Measurements from ENCODE around the gene POFUT2. TPM values are rescaled to one million over a fixed set of nuclear protein-coding genes. Genes with fewer than 3 reads are reported as not detected.

Gene POFUT2
- total RNA-seq, 1 donor from 2014 or later: 17.7 TPM

GRCh38 chr21:45265721-45266517 lies 21.8 kb downstream of the POFUT2 start:
- intact Hi-C loops (cut with micrococcal nuclease): no loop called here

- intact Hi-C loops (cut with micrococcal nuclease): no loop called here
Measured at GRCh38 chr21:45264912-45265515, 22.7 kb downstream of the POFUT2 start.

- intact Hi-C loops (cut with micrococcal nuclease): no loop called here
Measured at GRCh38 chr21:45264146-45264911, 23.4 kb downstream of the POFUT2 start.

GRCh38 chr21:45263534-45263933 lies 24.2 kb downstream of the POFUT2 start:
- intact Hi-C loops (cut with micrococcal nuclease): no loop called here

- intact Hi-C loops (cut with micrococcal nuclease): no loop called here
Measured at GRCh38 chr21:45262616-45263015, 25.1 kb downstream of the POFUT2 start.

GRCh38 chr21:45262041-45262581 lies 25.6 kb downstream of the POFUT2 start:
- intact Hi-C loops (cut with micrococcal nuclease): no loop called here

GRCh38 chr21:45261093-45261492 lies 26.6 kb downstream of the POFUT2 start:
- intact Hi-C loops (cut with micrococcal nuclease): no loop called here

GRCh38 chr21:45260191-45260825 lies 27.4 kb downstream of the POFUT2 start:
- intact Hi-C loops (cut with micrococcal nuclease): no loop called here

GRCh38 chr21:45259206-45259840 lies 28.4 kb downstream of the POFUT2 start:
- intact Hi-C loops (cut with micrococcal nuclease): no loop called here

GRCh38 chr21:45258466-45258865 lies 29.2 kb downstream of the POFUT2 start:
- intact Hi-C loops (cut with micrococcal nuclease): no loop called here

- intact Hi-C loops (cut with micrococcal nuclease): no loop called here
Measured at GRCh38 chr21:45257673-45258341, 29.9 kb downstream of the POFUT2 start.

GRCh38 chr21:45256912-45257672 lies 30.6 kb downstream of the POFUT2 start:
- intact Hi-C loops (cut with micrococcal nuclease): no loop called here

- intact Hi-C loops (cut with micrococcal nuclease): no loop called here
Measured at GRCh38 chr21:45256021-45256911, 31.4 kb downstream of the POFUT2 start.

GRCh38 chr21:45255381-45256020 lies 32.2 kb downstream of the POFUT2 start:
- intact Hi-C loops (cut with micrococcal nuclease): no loop called here

GRCh38 chr21:45254460-45254930 lies 33.2 kb downstream of the POFUT2 start:
- intact Hi-C loops (cut with micrococcal nuclease): no loop called here

- intact Hi-C loops (cut with micrococcal nuclease): no loop called here
Measured at GRCh38 chr21:45253633-45254459, 33.8 kb downstream of the POFUT2 start.

- intact Hi-C loops (cut with micrococcal nuclease): no loop called here
Measured at GRCh38 chr21:45253180-45253579, 34.5 kb downstream of the POFUT2 start.
